H9 (cell line): ENCODE results near the gene KIF16B. TPM values are rescaled to one million over a fixed set of nuclear protein-coding genes. Genes with fewer than 3 reads are reported as not detected.

ENCODE experiments used
- DNase-seq: peaks from one replicate; pipeline ENCODE4 v3.0.0-alpha.2; 2017
- H2AFZ ChIP-seq: one replicate; pipeline ENCODE4 v1.6.1; 2013; ENCODE audit warnings: mild to moderate bottlenecking, low read length, control low read depth, moderate library complexity
- H2AK5ac ChIP-seq: 2 replicates; pipeline ENCODE4 v1.6.1; 2013; ENCODE audit warnings: low read length, control low read depth, mixed read lengths; ENCODE audit not compliant: insufficient read length
- H2BK120ac ChIP-seq: one replicate; pipeline ENCODE4 v1.6.1; 2013; ENCODE audit warnings: low read depth, mild to moderate bottlenecking, low read length, control low read depth, inconsistent platforms; ENCODE audit not compliant: poor library complexity, severe bottlenecking
- H2BK12ac ChIP-seq: 2 replicates; pipeline ENCODE4 v1.6.1; 2013; ENCODE audit warnings: low read length, control low read depth, mixed read lengths, low read depth; ENCODE audit not compliant: insufficient read length
- H2BK15ac ChIP-seq: 2 replicates; pipeline ENCODE4 v1.6.1; 2013; ENCODE audit warnings: low read depth, low read length, control low read depth
- H2BK20ac ChIP-seq: one replicate; pipeline ENCODE4 v1.6.1; 2013; ENCODE audit warnings: low read depth, mild to moderate bottlenecking, low read length, control low read depth, inconsistent platforms; ENCODE audit not compliant: poor library complexity, severe bottlenecking
- H2BK5ac ChIP-seq: 2 replicates; pipeline ENCODE4 v1.6.1; 2013; ENCODE audit warnings: low read length, control low read depth, mixed read lengths; ENCODE audit not compliant: insufficient read length
- H3K14ac ChIP-seq: 2 replicates; pipeline ENCODE4 v1.6.1; 2013; ENCODE audit warnings: low read length, control low read depth; ENCODE audit not compliant: insufficient read depth
- H3K18ac ChIP-seq: 2 replicates; pipeline ENCODE4 v1.6.1; 2013; ENCODE audit warnings: low read depth, mild to moderate bottlenecking, mixed read lengths, low read length, control low read depth; ENCODE audit not compliant: insufficient read length
- H3K23ac ChIP-seq: 2 replicates; pipeline ENCODE4 v1.6.1; 2013; ENCODE audit warnings: low read length, control low read depth, mixed read lengths, low read depth; ENCODE audit not compliant: insufficient read length
- H3K23me2 ChIP-seq: 2 replicates; pipeline ENCODE4 v1.6.1; 2013; ENCODE audit warnings: low read depth, mild to moderate bottlenecking, mixed read lengths, low read length, control low read depth; ENCODE audit not compliant: insufficient read length, poor library complexity, severe bottlenecking
- H3K27ac ChIP-seq: 2 replicates; pipeline ENCODE4 v1.5.1; 2013; ENCODE audit warnings: low read length, control low read depth, mixed read lengths, low read depth; ENCODE audit not compliant: insufficient read length
- H3K27me3 ChIP-seq: 2 replicates; pipeline ENCODE4 v1.6.1; 2013; ENCODE audit warnings: low read length, control low read depth, inconsistent platforms; ENCODE audit not compliant: insufficient read depth
- H3K4ac ChIP-seq: 2 replicates; pipeline ENCODE4 v1.6.1; 2013; ENCODE audit warnings: low read depth, mild to moderate bottlenecking, control low read depth, inconsistent platforms, low read length, moderate library complexity
- H3K4me1 ChIP-seq: 2 replicates; pipeline ENCODE4 v1.6.1; 2013; ENCODE audit warnings: low read length, control low read depth, inconsistent platforms; ENCODE audit not compliant: insufficient read depth
- H3K4me2 ChIP-seq: 2 replicates; pipeline ENCODE4 v1.6.1; 2013; ENCODE audit warnings: low read length, control low read depth, mixed read lengths; ENCODE audit not compliant: insufficient read length, insufficient read depth
- H3K56ac ChIP-seq: 2 replicates; pipeline ENCODE4 v1.6.1; 2013; ENCODE audit warnings: low read depth, mild to moderate bottlenecking, mixed read lengths, low read length, control low read depth; ENCODE audit not compliant: insufficient read length
- H3K79me1 ChIP-seq: 2 replicates; pipeline ENCODE4 v1.6.1; 2013; ENCODE audit warnings: low read depth, mild to moderate bottlenecking, moderate library complexity, low read length, control low read depth, inconsistent platforms; ENCODE audit not compliant: insufficient read depth, poor library complexity, severe bottlenecking
- H3K79me2 ChIP-seq: 2 replicates; pipeline ENCODE4 v1.6.1; 2013; ENCODE audit warnings: low read length, control low read depth, inconsistent platforms; ENCODE audit not compliant: insufficient read depth
- H3K9ac ChIP-seq: 2 replicates; pipeline ENCODE4 v1.6.1; 2013; ENCODE audit warnings: low read length, control low read depth, mixed read lengths; ENCODE audit not compliant: insufficient read length; ENCODE audit errors: extremely low read depth
- H3K9me3 ChIP-seq: one replicate; pipeline ENCODE4 v1.6.1; 2013; ENCODE audit warnings: low read depth, low read length, inconsistent platforms; ENCODE audit not compliant: control insufficient read depth
- H3T11ph ChIP-seq: one replicate; pipeline ENCODE4 v1.6.1; 2013; ENCODE audit warnings: mild to moderate bottlenecking, low read length, control low read depth, inconsistent platforms
- H4K20me1 ChIP-seq: one replicate; pipeline ENCODE4 v1.6.1; 2013; ENCODE audit not compliant: control insufficient read depth, insufficient read length, insufficient read depth
- H4K5ac ChIP-seq: 2 replicates; pipeline ENCODE4 v1.6.1; 2013; ENCODE audit warnings: low read depth, mild to moderate bottlenecking, mixed read lengths, low read length, control low read depth; ENCODE audit not compliant: insufficient read length
- H4K8ac ChIP-seq: replicated peaks from 2 replicates; pipeline ENCODE4 v1.6.1; 2013; ENCODE audit warnings: low read length, control low read depth, mixed read lengths, low read depth; ENCODE audit not compliant: insufficient read length
- H4K91ac ChIP-seq: 2 replicates; pipeline ENCODE4 v1.6.1; 2013; ENCODE audit warnings: low read depth, mild to moderate bottlenecking, moderate library complexity, mixed read lengths, low read length, control low read depth; ENCODE audit not compliant: insufficient read length
- H3K27ac Mint-ChIP-seq, 3 experiments: 2 replicates in 2 of 3; 3 replicates in 1 of 3; pipeline ENCODE4 v1.8.0; 2020 to 2021; ENCODE audit warnings: mixed read lengths in 3 of 3, mild to moderate bottlenecking in 1 of 3, moderate library complexity in 1 of 3
- H3K27me3 Mint-ChIP-seq: 2 replicates; pipeline ENCODE4 v1.8.0; 2021; ENCODE audit warnings: low read depth, mild to moderate bottlenecking, moderate library complexity, mixed read lengths
- H3K36me3 Mint-ChIP-seq, 3 experiments: 2 replicates in 2 of 3; 3 replicates in 1 of 3; pipeline ENCODE4 v1.8.0; 2020 to 2021; ENCODE audit warnings: low read depth in 3 of 3, mixed read lengths in 3 of 3; ENCODE audit not compliant: insufficient read depth in 1 of 3
- H3K4me1 Mint-ChIP-seq, 2 experiments: 2 replicates each; pipeline ENCODE4 v1.8.0; 2020; ENCODE audit warnings: mixed read lengths in 2 of 2
- H3K4me3 Mint-ChIP-seq, 2 experiments: 2 replicates in 1 of 2; 3 replicates in 1 of 2; pipeline ENCODE4 v1.8.0; 2020 to 2021; ENCODE audit warnings: mild to moderate bottlenecking in 2 of 2, mixed read lengths in 2 of 2, moderate library complexity in 1 of 2
- H3K9me3 Mint-ChIP-seq, 2 experiments: 2 replicates in 1 of 2; 3 replicates in 1 of 2; pipeline ENCODE4 v1.8.0; 2020; ENCODE audit warnings: mild to moderate bottlenecking in 2 of 2, mixed read lengths in 2 of 2, moderate library complexity in 1 of 2
- CTCF ChIP-seq: fragments of 200-600 bp; sonication (generic); conservative IDR thresholded peaks from 3 replicates; pipeline ENCODE4 v1.8.0; 2021; ENCODE audit warnings: antibody characterized with exemption, mild to moderate bottlenecking
- WGBS: extraction: QIAGEN DNeasy Blood & Tissue Kit; methylation state at CpG from one replicate; pipeline ENCODE4 v1.1.7; 2013; ENCODE audit warnings: missing lambda C conversion rate, low lambda C conversion rate, mixed read lengths; ENCODE audit not compliant: insufficient read length; ENCODE audit errors: extremely low coverage; 5-methylcytosine and 5-hydroxymethylcytosine counted together
- total RNA-seq: library from RNA; stranded (reverse); gene quantifications from 2 replicates; pipeline ENCODE4 v1.2.1, GENCODE V29; 2021

The KIF16B gene
- total RNA-seq, 1 experiment from 2014 or later, result 7.4 TPM

DNA sequence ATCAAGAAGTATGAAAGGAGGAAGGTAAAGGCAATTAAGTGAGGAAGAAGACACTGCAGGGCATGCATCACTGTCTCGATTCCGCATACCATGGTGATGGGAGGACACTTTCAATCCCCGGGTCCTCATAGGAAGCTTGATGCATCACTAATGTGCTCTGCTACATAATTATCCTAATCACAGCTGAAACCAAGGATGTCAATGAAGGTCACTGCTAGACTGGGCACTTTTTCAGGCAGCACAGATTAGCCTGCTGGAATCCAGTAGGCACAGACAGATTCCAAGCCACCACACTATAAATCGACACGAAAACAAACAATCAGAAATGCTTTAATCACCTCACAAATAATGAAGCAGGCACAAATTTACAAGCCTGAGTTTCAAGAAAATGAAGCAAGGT is 206.7 kb downstream of the KIF16B start:
- H3K36me3 Mint-ChIP-seq, result peaks cover 7 to 13% (median 9%) of the 10 kb centered on the region in 3 experiments
- Histone ChIP-seq H3K9me3 (no peaks in the 10 kb centered on the region), H2AFZ (no peak overlapping the region), H3K23me2 (no peaks in the 10 kb centered on the region), H3K4ac (no peak overlapping the region), H2BK12ac (no peak overlapping the region), H3K4me2 (no peak overlapping the region), H3K79me1 (no peaks in the 10 kb centered on the region), H3K27ac (no peak overlapping the region), H2AK5ac (no peak overlapping the region), H4K91ac (no peak overlapping the region), H3K27me3 (no peaks in the 10 kb centered on the region), H3K4me1 (peaks cover 6% of the 10 kb centered on the region; the same call in 1 of the 2 replicates), H4K8ac (no peak overlapping the region), H3K18ac (no peak overlapping the region), H3K23ac (no peak overlapping the region), H2BK15ac (no peak overlapping the region), H3T11ph (no peak overlapping the region), H4K5ac (no peak overlapping the region), H2BK5ac (no peak overlapping the region), H2BK120ac (no peak overlapping the region), H3K79me2 (no peaks in the 10 kb centered on the region), H4K20me1 (no peaks in the 10 kb centered on the region), H2BK20ac (no peak overlapping the region), H3K9ac (no peak overlapping the region), H3K14ac (no peak overlapping the region), H3K56ac (no peak overlapping the region)
- no peak overlapping the region; a peak in 1 of 7 replicates for H3K27ac Mint-ChIP-seq
- peaks cover 9% of the 10 kb centered on the region in 2 experiments for H3K4me1 Mint-ChIP-seq
- H3K27me3 Mint-ChIP-seq, result no peaks in the 10 kb centered on the region; the same call in 1 of the 2 replicates
- TF ChIP-seq CTCF, result no peak
- no peaks in the 10 kb centered on the region for H3K9me3 Mint-ChIP-seq
- DNase-seq, result no peak
- no peak overlapping the region for H3K4me3 Mint-ChIP-seq
- no CpG with 5 or more reads among the region's 5 CpGs for WGBS
